H4 (cell line): ENCODE data around the gene GPSM1. TPM values are rescaled to one million over a fixed set of nuclear protein-coding genes. Genes with fewer than 3 reads are reported as not detected.
"Not testable (repeated sequence)": the region's sequence is repeated elsewhere in the genome, so short reads cannot be mapped to it uniquely, and the experiment has no call there.

ENCODE experiments used
- DNase-seq: peaks from one replicate; pipeline ENCODE4 v3.0.0-alpha.2; 2015; ENCODE audit warnings: low spot score
- total RNA-seq: library from RNA; depleted of rRNA; stranded (reverse); fragments of >200 nt; shearing (Covaris generic); gene quantifications from 2 replicates; pipeline ENCODE4 v1.2.3, GENCODE V29; 2014

The GPSM1 gene
- total RNA-seq, 1 experiment from 2014 or later = 5.1 TPM

DNA sequence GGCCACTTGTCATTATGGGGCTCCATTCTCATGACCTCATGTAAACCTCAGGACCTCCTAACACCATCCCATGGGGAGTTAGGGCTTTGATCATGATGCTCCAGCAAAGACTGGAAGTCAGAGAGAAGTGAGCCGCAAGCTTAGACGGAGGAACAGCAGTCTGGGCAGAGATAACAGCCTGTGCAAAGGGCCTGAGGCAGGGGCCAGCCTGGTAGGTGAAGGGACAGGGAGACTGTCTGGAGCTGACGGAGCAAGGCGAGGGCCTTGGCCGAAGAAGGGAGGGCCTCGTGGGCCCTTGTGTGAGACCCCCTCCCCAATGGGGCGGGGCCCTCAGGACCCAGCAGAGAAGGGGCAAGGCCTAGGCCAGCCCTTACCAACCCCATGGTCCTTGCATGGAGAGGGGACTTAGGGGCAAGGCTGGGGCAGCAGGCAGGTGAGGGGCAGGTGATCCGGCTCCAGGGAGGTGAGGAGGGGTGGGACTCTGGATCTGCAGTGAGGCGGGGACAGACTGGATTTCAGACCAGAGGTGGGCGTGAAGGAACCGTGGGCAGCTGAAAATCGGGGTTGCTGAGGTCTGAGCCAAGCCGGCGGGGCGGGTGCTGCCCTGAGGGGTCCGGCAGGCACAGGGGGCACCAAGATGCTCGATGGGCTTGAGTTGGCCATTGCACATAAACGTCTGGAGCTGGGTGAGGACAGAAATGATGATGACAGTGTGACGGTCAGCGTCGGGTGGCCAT is 17.4 kb downstream of the GPSM1 start:
- no peak for DNase-seq

DNA sequence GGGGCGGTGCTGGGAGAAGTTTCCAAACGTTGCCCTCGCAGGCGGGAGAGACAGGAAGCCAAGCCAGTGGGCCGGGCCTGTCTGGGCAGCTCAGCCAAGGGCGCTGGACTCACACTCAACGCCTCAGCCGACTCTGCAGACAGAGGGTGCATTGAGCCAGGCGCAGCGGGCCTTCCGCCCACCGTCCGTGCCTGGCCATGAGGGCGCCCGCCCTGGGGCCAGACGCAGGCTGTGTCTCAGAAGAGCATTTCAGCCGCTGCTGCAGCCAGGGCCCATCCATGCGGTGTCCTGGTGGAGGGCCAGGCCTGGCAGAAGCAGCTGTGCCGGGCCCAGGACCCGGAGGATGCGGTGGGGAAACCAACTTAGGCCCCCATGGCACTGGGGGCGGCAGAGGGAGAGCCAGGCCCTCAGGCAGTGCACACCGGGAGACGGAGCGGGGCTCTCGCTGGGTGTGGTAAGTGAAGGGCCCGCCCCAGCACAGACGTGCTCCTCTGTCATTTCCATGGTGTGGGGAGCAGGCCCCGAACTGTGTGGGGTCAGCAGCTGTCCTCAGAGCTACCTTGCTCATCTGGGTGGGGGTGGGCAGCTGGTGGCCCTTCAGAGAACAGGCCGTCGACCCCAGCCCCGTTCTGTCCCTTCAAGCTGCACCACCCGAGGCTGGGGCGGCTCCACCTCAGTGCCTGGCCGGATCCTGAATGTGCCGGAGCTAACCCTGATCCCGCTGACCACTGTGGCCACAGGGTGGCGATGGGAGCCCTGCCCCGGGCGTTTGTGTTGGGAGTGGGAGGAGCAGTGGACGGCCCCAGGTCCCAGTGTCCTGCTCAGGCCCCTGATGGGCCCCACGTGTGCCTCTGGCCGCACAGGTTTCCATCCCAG is 18.2 kb downstream of the GPSM1 start:
- no peak for DNase-seq

DNA sequence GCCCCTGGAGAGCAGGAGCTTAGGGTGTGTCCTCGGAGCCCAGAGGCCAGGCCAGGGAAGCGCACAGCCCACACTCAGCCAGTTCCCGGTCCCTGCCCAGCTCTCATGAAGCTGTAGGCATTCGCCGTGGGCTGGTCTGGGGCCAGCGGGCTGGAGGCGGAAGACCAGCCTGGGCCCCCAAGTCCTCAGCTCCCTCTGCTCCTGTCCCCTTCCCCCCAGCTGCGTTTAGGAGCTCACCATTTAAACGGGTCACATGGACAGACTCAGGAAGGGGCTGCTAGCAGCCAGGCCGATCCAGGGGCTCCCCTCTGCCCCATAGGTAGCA is 18.8 kb downstream of the GPSM1 start:
- no peak for DNase-seq

DNA sequence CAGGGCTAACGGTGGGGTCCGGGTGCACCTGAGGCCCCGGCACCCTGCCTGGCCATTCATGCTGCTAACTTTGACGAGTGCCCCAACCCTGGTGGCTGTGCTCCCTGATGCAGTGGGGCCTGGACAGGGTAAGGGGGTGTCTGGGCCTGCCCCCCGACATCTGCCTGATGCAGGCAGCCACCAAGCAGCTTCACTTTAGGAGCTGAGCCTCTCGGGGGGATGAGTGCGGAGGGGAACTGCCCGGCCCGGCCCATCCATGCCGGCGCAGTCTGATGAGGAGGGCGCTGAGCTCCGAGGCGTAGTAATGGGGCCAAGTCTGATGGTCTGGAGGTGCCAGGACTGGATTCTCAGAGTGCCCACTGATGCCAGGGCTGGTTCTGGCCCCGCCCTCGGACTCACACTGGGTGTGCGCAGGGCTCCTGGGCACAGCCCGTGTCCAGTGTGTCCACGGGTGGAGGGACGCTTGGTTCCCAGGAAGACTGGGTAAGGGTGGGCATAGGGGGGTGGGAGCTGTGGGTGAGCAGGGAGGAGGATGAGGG is 19.7 kb downstream of the GPSM1 start:
- DNase-seq = no peak

GRCh38 chr9:136347472-136348256 is 20.3 kb downstream of the GPSM1 start:
- DNase-seq = no peak

DNA sequence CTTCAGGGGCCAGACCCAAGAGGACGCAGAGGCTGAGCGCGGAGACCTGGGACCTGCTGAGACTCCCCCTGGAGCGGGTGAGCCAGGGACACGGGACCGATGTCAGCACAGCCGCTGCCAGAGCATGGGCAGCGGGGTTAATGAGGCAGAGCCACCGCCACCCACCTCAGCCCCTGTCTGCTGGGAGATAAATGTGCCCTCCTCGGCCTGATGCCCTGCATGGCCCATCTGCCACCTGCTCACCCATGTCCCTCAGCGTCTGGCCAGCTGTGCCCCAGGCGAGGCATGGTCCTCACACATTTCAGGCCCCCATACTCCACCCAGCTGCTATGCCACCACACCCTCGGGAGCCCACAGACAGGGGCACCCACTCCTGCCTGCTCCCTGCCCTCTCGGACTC is 21.4 kb downstream of the GPSM1 start:
- DNase-seq = no peak

DNA sequence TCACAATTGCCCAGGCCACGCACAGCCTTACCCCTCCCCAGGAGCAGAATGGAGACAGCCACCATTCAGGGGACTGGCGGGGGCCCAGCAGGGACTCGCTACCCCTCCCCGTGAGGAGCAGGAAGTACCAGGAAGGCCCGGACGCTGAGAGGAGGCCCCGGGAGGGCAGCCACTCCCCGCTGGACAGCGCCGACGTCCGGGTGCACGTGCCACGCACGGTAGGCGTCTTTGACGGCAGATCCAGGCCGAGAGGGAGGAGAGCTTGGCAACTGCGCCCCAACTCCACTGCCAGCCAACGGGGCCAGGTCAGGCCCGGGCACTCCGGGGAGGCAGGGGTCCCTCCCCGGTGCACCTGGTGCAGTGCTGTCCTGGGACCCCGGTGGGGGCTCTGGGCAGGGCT is 22.2 kb downstream of the GPSM1 start:
- DNase-seq = no peak

GRCh38 chr9:136351252-136351800 is 24.0 kb downstream of the GPSM1 start:
- no peak for DNase-seq

- not testable (repeated sequence) for DNase-seq
Observed at GRCh38 chr9:136351868-136352267, 24.5 kb downstream of the GPSM1 start.

GRCh38 chr9:136352682-136353081 is 25.3 kb downstream of the GPSM1 start:
- DNase-seq = no peak

- DNase-seq = no peak
Observed at GRCh38 chr9:136353088-136353487, 25.7 kb downstream of the GPSM1 start.

DNA sequence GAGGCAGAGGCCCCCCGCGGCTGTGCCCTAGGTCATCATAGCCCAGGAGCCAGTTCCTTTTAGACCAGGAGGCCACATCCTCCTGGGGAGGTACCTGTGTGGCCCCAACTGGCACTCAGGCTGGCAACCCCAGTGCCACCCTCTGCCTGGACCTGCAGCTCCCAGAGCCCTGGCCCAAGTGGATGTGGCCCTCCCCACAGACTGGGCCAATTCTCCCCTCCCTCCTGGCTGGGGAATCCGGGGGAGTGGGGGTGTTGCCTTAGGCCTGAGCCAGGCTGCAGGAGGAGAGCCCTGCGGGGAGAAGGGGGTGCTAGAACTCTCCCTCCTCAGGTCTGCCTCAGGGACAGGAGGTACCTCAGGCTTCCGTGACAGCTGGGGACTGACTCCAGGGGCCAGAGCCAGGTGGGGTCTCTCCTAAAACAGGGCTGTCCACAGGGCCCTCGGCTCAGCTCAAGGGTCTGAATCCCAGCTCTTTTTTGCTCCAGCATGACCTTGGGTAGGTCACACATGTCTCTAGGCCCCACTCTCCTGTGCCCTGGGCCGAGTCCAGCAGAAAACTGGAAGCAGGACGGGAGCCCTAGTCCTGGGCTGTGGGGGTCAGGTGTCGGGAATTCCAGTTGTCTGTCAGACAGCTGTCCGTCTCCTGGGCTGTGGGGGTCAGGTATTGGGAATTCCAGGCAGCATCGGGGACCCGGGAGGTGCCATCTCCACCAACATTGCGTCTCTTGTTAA is 26.6 kb downstream of the GPSM1 start:
- DNase-seq = no peak

GRCh38 chr9:136354592-136355085 is 27.3 kb downstream of the GPSM1 start:
- DNase-seq = peak; percentile 21

GRCh38 chr9:136355616-136356557 is 28.5 kb downstream of the GPSM1 start:
- no peak for DNase-seq

- no peak for DNase-seq
Observed at GRCh38 chr9:136357202-136357725, 29.9 kb downstream of the GPSM1 start.

GRCh38 chr9:136358016-136358415 is 30.7 kb downstream of the GPSM1 start:
- no peak for DNase-seq

GRCh38 chr9:136358888-136359287 is 31.5 kb downstream of the GPSM1 start:
- no peak for DNase-seq

GRCh38 chr9:136359774-136360718 is 32.7 kb downstream of the GPSM1 start:
- no peak for DNase-seq
